A673 (cell line): ENCODE data around the gene IRF2BP2. TPM values are rescaled to one million over a fixed set of nuclear protein-coding genes. Genes with fewer than 3 reads are reported as not detected.

Experiments used
- BruUV-seq: library from RNA; stranded (reverse); fragments of 400-500 nt; replicated peaks from 2 replicates; lab custom pipeline; 2021; lab: Mats Ljungman, UMichigan
- CTCF ChIA-PET: fragments of 300-600 bp; sonication (Branson Sonifier 250); formaldehyde crosslinking; loops from one replicate; lab custom pipeline; 2022; ENCODE audit warnings: antibody characterized with exemption; lab: Charles Lee
- POLR2A ChIA-PET: fragments of 300-600 bp; sonication (Branson Sonifier 250); formaldehyde crosslinking; loops from one replicate; lab custom pipeline; 2022; ENCODE audit warnings: antibody characterized with exemption; ENCODE audit not compliant: low non-redundant PET; lab: Charles Lee
- DNase-seq: peaks from one replicate; pipeline ENCODE4 v3.0.0-alpha.2; 2015; ENCODE audit warnings: low spot score
- H3K27ac ChIP-seq: fragments of 200-600 bp; sonication (generic); 2 replicates; pipeline ENCODE4 v1.5.1; 2016; ENCODE audit warnings: mixed run types, low read depth, mild to moderate bottlenecking, mixed read lengths, antibody characterized with exemption, low read length; ENCODE audit not compliant: poor library complexity, severe bottlenecking
- H3K27me3 ChIP-seq: fragments of 200-600 bp; sonication (generic); replicated peaks from 2 replicates; pipeline ENCODE4 v1.6.1; 2017; ENCODE audit warnings: mixed run types, low read depth, mild to moderate bottlenecking, mixed read lengths, antibody characterized with exemption, low read length; ENCODE audit not compliant: insufficient read depth, poor library complexity
- H3K36me3 ChIP-seq: fragments of 200-600 bp; sonication (generic); 2 replicates; pipeline ENCODE4 v1.6.1; 2016; ENCODE audit warnings: mixed run types, mild to moderate bottlenecking, mixed read lengths, antibody characterized with exemption, low read length; ENCODE audit not compliant: insufficient read depth, poor library complexity, severe bottlenecking
- H3K4me1 ChIP-seq: fragments of 200-600 bp; sonication (generic); 2 replicates; pipeline ENCODE4 v1.6.1; 2017; ENCODE audit warnings: mixed run types, mild to moderate bottlenecking, mixed read lengths, antibody characterized with exemption, low read length; ENCODE audit not compliant: insufficient read depth, poor library complexity, severe bottlenecking
- H3K4me3 ChIP-seq: fragments of 200-600 bp; sonication (generic); 2 replicates; pipeline ENCODE4 v1.5.1; 2016; ENCODE audit warnings: low read depth, mixed run types, mild to moderate bottlenecking, mixed read lengths, low read length; ENCODE audit not compliant: poor library complexity, severe bottlenecking
- H3K9me3 ChIP-seq: fragments of 200-600 bp; sonication (generic); 2 replicates; pipeline ENCODE4 v1.6.1; 2016; ENCODE audit warnings: mixed run types, low read depth, mild to moderate bottlenecking, mixed read lengths, antibody characterized with exemption, low read length; ENCODE audit not compliant: poor library complexity, severe bottlenecking
- CTCF ChIP-seq: fragments of 300-800, 200-600 bp; sonication (generic); conservative IDR thresholded peaks from 2 replicates; pipeline ENCODE4 v1.5.1; 2017; ENCODE audit warnings: low read depth, mild to moderate bottlenecking, antibody characterized with exemption, low read length, moderate library complexity, mixed read lengths
- EZH2 ChIP-seq: fragments of 200-600 bp; sonication (generic); IDR thresholded peaks from 2 replicates; pipeline ENCODE4 v1.6.1; 2017; ENCODE audit warnings: borderline replicate concordance, low read depth, mild to moderate bottlenecking, mixed read lengths, antibody characterized with exemption, low read length; ENCODE audit not compliant: poor library complexity, severe bottlenecking
- intact Hi-C: fragments of 100-400 bp; cut with micrococcal nuclease; formaldehyde crosslinking; loops from one replicate; pipeline ENCODE4 v1.10.0; 2022; ENCODE audit not compliant: unreplicated experiment
- total RNA-seq: library from RNA; stranded (reverse); gene quantifications from 2 replicates; pipeline ENCODE4 v1.2.3, GENCODE V29; 2021

The IRF2BP2 gene
- total RNA-seq, 1 experiment from 2014 or later, result 43.8 TPM

GRCh38 chr1:234656944-234657654, 47.1 kb upstream of the IRF2BP2 start:
- CTCF ChIA-PET, result no interaction called here
- POLR2A ChIA-PET, result no interaction called here
- Histone ChIP-seq H3K27ac (no peak overlapping the region), H3K36me3 (no peaks in the 10 kb centered on the region), H3K4me3 (no peak overlapping the region), H3K4me1 (no peaks in the 10 kb centered on the region), H3K9me3 (no peaks in the 10 kb centered on the region), H3K27me3 (no peaks in the 10 kb centered on the region)
- no TSS peak for BruUV-seq
- intact Hi-C loops, result no loop called here
- no peak for TF ChIP-seq CTCF
- TF ChIP-seq EZH2, result no peak
- DNase-seq, result no peak

GRCh38 chr1:234656070-234656895, 46.3 kb upstream of the IRF2BP2 start:
- intact Hi-C loops, result no loop called here
- no peaks in the 10 kb centered on the region for H3K4me1 ChIP-seq
- H3K27ac ChIP-seq, result no peak overlapping the region
- no peaks in the 10 kb centered on the region for H3K9me3 ChIP-seq
- POLR2A ChIA-PET, result no interaction called here
- H3K27me3 ChIP-seq, result no peaks in the 10 kb centered on the region
- no peak for TF ChIP-seq CTCF
- no peak for TF ChIP-seq EZH2
- no peaks in the 10 kb centered on the region for H3K36me3 ChIP-seq
- BruUV-seq, result no TSS peak
- DNase-seq, result no peak
- CTCF ChIA-PET, result no interaction called here
- H3K4me3 ChIP-seq, result no peak overlapping the region

GRCh38 chr1:234655328-234656069, 45.5 kb upstream of the IRF2BP2 start:
- BruUV-seq, result no TSS peak
- Histone ChIP-seq H3K4me3 (no peak overlapping the region), H3K4me1 (no peaks in the 10 kb centered on the region), H3K36me3 (no peaks in the 10 kb centered on the region), H3K9me3 (no peaks in the 10 kb centered on the region), H3K27ac (no peak overlapping the region), H3K27me3 (no peaks in the 10 kb centered on the region)
- no peak for DNase-seq
- TF ChIP-seq CTCF (no peak), EZH2 (no peak)
- POLR2A ChIA-PET, result no interaction called here
- intact Hi-C loops, result no loop called here
- CTCF ChIA-PET, result no interaction called here
